T-helper 1 cell treated with Interleukin-12 subunit alpha and Interleukin-12 subunit beta and Interleukin-4 antibody, amounts not matched to agents 30 μg/mL and 1 μg/mL, for 36 hours (primary cell): ENCODE results near the gene CCDC154.

Experiments used
- H3K27ac Mint-ChIP-seq: one replicate; pipeline ENCODE4 v1.8.0; 2021; ENCODE audit warnings: mild to moderate bottlenecking, mixed read lengths
- H3K27me3 Mint-ChIP-seq: one replicate; pipeline ENCODE4 v1.8.0; 2021; ENCODE audit warnings: low read depth, mixed read lengths
- H3K36me3 Mint-ChIP-seq: one replicate; pipeline ENCODE4 v1.8.0; 2021; ENCODE audit warnings: low read depth, mixed read lengths
- H3K4me1 Mint-ChIP-seq: one replicate; pipeline ENCODE4 v1.8.0; 2021; ENCODE audit warnings: low read depth, mixed read lengths
- H3K4me3 Mint-ChIP-seq: one replicate; pipeline ENCODE4 v1.8.0; 2021; ENCODE audit warnings: mild to moderate bottlenecking, moderate library complexity, mixed read lengths
- H3K9me3 Mint-ChIP-seq: one replicate; pipeline ENCODE4 v1.8.0; 2021; ENCODE audit warnings: mixed read lengths

CCDC154 gene, protein sequence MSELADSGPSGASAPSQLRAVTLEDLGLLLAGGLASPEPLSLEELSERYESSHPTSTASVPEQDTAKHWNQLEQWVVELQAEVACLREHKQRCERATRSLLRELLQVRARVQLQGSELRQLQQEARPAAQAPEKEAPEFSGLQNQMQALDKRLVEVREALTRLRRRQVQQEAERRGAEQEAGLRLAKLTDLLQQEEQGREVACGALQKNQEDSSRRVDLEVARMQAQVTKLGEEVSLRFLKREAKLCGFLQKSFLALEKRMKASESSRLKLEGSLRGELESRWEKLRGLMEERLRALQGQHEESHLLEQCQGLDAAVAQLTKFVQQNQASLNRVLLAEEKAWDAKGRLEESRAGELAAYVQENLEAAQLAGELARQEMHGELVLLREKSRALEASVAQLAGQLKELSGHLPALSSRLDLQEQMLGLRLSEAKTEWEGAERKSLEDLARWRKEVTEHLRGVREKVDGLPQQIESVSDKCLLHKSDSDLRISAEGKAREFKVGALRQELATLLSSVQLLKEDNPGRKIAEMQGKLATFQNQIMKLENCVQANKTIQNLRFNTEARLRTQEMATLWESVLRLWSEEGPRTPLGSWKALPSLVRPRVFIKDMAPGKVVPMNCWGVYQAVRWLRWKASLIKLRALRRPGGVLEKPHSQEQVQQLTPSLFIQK

GRCh38 chr16:1443980-1444729 lies at the start of gene CCDC154:
Gene CCDC154 (minus strand): TSS chr16:1444556. CDS start chr16:1444322, 234 bp downstream.
- no peaks in the 10 kb centered on the region for H3K36me3 Mint-ChIP-seq
- no peaks in the 10 kb centered on the region for H3K4me1 Mint-ChIP-seq
- H3K4me3 Mint-ChIP-seq = no peak within 1 kb of the TSS
- H3K27ac Mint-ChIP-seq = no peak within 1 kb of the TSS
- no peaks in the 10 kb centered on the region for H3K9me3 Mint-ChIP-seq
- H3K27me3 Mint-ChIP-seq = no peaks in the 10 kb centered on the region

DNA sequence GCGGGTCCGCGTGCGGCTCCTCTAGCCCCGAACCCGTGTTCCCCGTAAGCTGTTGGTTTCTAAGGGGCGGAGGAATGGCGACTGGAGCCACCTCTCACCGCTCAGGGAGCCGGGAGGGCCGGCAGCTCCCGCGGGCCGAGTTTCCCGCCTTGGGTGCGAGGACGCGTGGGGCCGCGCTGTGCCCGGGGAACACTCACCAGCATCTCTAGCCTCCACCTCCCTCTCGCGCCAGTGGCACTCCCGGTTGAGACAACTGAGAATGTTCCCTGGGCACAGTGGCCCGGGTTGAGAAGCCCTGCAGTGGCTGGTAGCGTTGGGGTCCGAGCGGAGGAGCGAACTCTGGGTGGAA lies 49.4 kb upstream of the CCDC154 start:
- H3K4me3 Mint-ChIP-seq = peak overlapping the region; percentile 85
- H3K27ac Mint-ChIP-seq = peak overlapping the region; percentile 41
- H3K36me3 Mint-ChIP-seq = peaks cover 7% of the 10 kb centered on the region
- H3K4me1 Mint-ChIP-seq = peaks cover 10% of the 10 kb centered on the region
- H3K9me3 Mint-ChIP-seq = no peaks in the 10 kb centered on the region
- no peaks in the 10 kb centered on the region for H3K27me3 Mint-ChIP-seq

DNA sequence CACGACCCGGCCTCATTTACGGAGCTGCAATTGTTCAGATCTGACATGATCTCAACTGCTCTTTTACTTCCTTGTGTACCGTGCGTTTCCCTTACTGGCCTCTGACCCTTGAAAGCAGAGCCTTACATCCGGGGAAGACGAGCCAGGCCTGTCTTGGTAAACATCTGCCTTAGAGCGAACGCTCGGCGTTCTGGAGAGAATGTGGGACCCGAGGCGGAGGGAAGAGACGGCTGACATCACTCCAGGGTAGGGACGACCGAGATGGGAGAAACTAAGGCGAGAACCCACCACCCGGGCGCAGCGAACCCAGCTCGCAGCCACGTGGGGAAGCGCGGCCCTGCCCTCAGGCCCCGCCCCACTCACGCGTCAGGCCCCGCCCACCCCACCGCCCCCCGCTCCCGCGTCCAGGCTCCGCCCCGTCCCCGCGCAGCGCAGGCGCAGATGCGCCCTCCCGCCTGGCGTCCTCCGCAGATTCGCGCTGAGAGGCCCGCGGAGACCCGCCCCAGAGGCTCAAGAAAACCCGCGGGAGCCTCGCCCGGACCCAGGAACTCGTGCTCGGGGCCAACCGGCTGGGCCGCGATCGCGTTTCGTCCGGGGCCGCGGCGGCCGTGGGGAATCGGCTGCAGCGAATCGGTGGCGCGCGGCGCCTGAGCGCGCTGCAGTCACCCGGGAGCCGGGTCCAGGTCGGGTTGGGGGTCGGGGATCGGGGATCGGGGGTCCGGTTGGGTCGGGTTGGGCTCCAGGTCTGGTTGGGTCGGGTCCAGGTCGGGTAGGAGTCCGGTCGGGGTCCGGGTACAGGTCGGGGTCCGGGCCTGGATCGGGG lies 48.8 kb upstream of the CCDC154 start, which contains the start of gene TELO2:
Gene TELO2, plus strand, starts transcription at position 438 of the 823 bp plus-strand sequence. CDS start 922 bp downstream, outside the sequence.
- H3K9me3 Mint-ChIP-seq = no peaks in the 10 kb centered on the region
- peaks cover 10% of the 10 kb centered on the region for H3K4me1 Mint-ChIP-seq
- H3K27me3 Mint-ChIP-seq = no peaks in the 10 kb centered on the region
- H3K4me3 Mint-ChIP-seq = peak within 1 kb of the TSS; percentile 98
- peak within 1 kb of the TSS; percentile 100 for H3K27ac Mint-ChIP-seq
- peaks cover 7% of the 10 kb centered on the region for H3K36me3 Mint-ChIP-seq

DNA sequence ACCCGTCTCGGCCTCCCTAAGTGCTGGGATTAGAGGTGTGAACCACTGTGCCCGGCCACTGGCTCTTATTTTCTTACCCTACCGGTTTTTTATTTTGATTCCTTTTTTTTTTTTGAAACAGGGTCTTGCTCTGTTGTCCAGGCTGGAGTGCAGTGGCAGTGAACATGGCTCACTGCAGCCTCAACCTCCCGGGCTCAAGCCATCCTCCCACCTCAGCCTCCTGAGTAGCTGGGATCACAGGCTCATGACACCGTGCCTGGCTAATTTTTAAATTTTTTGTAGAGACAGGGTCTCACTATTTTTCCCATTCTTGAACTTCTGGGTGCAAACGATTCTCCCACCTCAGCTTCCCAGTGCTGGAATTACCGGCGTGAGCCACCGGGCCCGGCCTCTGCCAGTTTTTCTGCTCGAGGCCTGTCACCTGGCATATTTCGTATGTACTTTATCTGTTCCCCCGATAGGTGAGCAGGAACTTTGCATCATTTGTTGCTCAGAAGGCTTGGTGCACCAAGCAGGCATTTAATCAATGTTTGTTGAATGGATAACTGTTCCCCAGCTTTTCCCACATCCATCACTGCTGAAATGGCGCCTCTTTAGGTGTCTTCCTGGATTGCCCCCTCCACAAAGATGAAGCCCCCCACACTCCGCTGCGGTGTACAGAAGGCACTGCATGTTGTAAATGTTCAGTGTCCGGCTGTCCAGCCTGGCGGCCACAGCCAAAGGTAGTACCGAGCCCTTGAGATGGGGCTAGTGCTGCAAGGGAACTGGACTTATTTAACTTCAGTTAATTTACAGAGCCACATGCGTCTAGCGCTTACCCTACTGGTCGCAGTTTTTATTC lies 47.9 kb upstream of the CCDC154 start:
- Mint-ChIP-seq H3K4me1 (peaks cover 10% of the 10 kb centered on the region), H3K36me3 (peaks cover 7% of the 10 kb centered on the region), H3K27me3 (no peaks in the 10 kb centered on the region), H3K9me3 (no peaks in the 10 kb centered on the region), H3K4me3 (peak overlapping the region; percentile 98), H3K27ac (peak overlapping the region; percentile 100)

- Mint-ChIP-seq H3K4me1 (peaks cover 10% of the 10 kb centered on the region), H3K4me3 (no peak overlapping the region), H3K27me3 (no peaks in the 10 kb centered on the region), H3K27ac (no peak overlapping the region), H3K36me3 (peaks cover 3% of the 10 kb centered on the region), H3K9me3 (no peaks in the 10 kb centered on the region)
Measured at GRCh38 chr16:1491327-1491726, 47.0 kb upstream of the CCDC154 start.

DNA sequence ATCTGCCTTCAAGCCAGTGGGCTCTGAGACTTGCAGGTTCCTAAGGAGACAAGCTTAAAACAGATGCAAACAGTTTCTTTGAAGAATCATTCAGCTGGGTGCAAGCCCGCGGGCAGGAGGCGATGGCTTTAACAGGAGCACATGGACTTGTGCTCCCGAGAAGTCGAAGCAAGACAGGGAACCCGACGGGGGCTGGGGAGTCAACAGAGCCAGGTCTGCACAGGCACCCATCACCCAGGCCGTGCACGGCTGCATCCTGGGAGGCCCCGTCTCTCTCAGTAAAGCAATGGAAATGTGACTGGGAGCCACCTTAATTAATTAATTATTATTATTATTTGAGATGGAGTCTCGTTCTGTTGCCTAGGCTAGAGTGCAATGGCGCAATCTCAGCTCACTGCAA lies 44.7 kb upstream of the CCDC154 start:
- peaks cover 3% of the 10 kb centered on the region for H3K36me3 Mint-ChIP-seq
- H3K9me3 Mint-ChIP-seq = no peaks in the 10 kb centered on the region
- H3K4me1 Mint-ChIP-seq = peaks cover 10% of the 10 kb centered on the region
- H3K4me3 Mint-ChIP-seq = no peak overlapping the region
- H3K27ac Mint-ChIP-seq = no peak overlapping the region
- H3K27me3 Mint-ChIP-seq = no peaks in the 10 kb centered on the region

DNA sequence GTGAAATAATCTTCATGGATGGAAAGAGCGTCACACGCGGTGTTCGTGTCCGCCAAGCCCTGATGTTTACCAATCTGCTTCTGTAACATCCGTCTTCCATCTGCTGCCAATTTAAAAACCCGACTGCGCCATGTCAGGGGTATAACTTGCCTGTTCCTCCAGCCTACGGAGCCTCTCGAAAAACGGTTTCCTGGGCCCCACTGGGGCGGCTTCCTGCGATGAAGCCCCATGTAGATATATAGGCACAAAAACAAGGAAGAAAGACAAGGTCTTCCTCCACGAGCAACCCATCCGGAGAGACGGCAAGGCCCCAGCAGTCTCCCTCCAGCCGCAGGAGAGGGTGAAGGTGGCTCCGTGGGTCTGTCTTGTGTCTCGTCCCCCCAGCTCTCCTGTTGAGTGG lies 44.3 kb upstream of the CCDC154 start, which contains the start of gene PTX4:
Gene PTX4, minus strand, starts transcription at position 326 of the 400 bp plus-strand sequence. Its CDS starts 35 bp downstream, at position 291.
- Mint-ChIP-seq H3K9me3 (no peaks in the 10 kb centered on the region), H3K27ac (no peak within 1 kb of the TSS), H3K4me1 (peaks cover 9% of the 10 kb centered on the region), H3K36me3 (peaks cover 3% of the 10 kb centered on the region), H3K4me3 (no peak within 1 kb of the TSS), H3K27me3 (no peaks in the 10 kb centered on the region)

- Mint-ChIP-seq H3K27ac (no peak overlapping the region), H3K4me3 (no peak overlapping the region), H3K9me3 (no peaks in the 10 kb centered on the region)
Measured at GRCh38 chr16:1488054-1488601, 43.8 kb upstream of the CCDC154 start.

GRCh38 chr16:1487395-1488053 lies 43.2 kb upstream of the CCDC154 start:
- H3K9me3 Mint-ChIP-seq = no peaks in the 10 kb centered on the region
- peaks cover 4% of the 10 kb centered on the region for H3K4me1 Mint-ChIP-seq
- no peaks in the 10 kb centered on the region for H3K27me3 Mint-ChIP-seq
- H3K27ac Mint-ChIP-seq = no peak overlapping the region
- H3K4me3 Mint-ChIP-seq = no peak overlapping the region
- no peaks in the 10 kb centered on the region for H3K36me3 Mint-ChIP-seq

More at GRCh38 chr16:1488054-1488601, 43.8 kb upstream of the CCDC154 start:
- Mint-ChIP-seq H3K4me1 (peaks cover 9% of the 10 kb centered on the region), H3K27me3 (no peaks in the 10 kb centered on the region), H3K36me3 (peaks cover 3% of the 10 kb centered on the region)

DNA sequence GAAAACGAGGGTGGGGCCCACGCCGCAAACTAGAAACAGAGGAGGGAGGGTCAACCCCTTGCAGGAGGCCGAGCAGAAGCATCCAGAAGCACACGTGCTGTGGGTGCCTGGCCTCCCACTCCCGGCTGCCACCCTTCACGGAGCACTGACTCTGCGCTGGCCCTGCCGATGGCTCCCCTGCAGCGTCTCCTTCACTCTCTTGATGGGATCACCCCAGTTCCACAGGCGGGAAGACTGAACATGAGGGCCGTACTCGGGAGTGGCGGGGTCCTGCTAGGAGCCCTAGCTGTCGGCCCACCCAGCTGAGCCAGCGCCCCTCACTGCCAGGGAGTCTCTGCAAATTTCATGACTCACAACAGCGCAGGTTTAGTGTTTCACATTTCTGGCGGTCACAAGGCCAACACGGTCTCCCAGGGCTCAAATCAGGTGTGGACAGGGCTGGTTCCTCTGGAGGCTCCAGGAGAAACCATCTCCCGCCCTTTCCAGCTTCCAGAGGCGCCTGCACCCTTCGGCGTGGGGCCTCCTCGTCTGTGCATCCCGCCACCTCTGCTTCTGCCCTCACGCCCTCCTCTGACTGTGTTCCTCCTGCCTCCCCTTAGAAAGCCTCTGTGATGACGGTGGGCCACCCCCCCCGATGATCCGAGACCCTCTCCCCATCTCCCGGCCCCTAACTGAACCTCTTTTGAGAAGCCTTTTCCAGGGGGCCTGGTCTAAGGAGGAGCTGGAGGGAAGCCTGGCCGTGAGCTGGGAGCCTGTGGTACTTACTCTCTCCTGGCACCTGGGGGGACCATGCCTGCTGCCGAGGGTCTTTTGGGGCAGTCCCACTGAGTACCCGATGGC lies 42.4 kb upstream of the CCDC154 start:
- Mint-ChIP-seq H3K27ac (no peak overlapping the region), H3K4me3 (no peak overlapping the region), H3K4me1 (no peaks in the 10 kb centered on the region), H3K36me3 (no peaks in the 10 kb centered on the region), H3K9me3 (no peaks in the 10 kb centered on the region), H3K27me3 (no peaks in the 10 kb centered on the region)

DNA sequence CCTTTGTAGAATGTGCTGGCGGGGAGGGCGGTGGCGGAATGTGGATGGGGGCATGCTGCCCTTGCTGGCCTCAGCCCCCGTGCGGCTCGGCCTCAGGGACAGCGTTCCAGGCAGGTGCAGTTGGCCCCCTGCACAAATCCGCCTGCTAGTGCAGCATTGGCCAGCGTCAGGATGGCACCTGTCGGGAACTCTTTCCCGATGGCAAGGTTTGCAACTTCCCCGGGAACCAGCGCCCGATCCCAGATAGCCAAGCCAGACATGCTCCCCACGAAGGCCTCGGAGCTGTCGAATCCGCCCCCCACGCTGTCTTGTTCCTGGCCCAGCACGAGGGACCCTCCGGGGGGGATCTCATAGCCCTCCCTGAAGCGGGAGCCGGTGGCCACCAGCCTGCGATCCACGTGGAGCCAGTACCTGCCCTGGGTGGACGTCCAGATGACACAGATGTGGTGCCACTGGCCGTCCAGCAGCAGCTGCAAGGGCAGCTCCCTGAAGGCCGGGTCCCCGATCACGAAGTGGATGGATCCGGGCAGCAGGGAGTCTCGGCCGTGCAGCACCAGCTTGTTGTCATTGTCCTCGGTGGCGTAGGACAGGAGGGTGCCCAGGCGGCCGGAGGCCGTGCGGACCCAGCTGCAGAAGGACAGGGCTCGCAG lies 41.6 kb upstream of the CCDC154 start:
- Mint-ChIP-seq H3K27ac (no peak overlapping the region), H3K27me3 (no peaks in the 10 kb centered on the region), H3K4me1 (no peaks in the 10 kb centered on the region), H3K4me3 (no peak overlapping the region), H3K36me3 (no peaks in the 10 kb centered on the region), H3K9me3 (no peaks in the 10 kb centered on the region)
